Smooth muscle cell of the brain vasculature (primary cell): ENCODE results near the gene PCK1.

Source experiments
- DNase-seq: peaks from one replicate; pipeline ENCODE4 v3.0.0-alpha.2; 2012; ENCODE audit warnings: low read depth, low spot score

Gene PCK1

GRCh38 chr20:57576002-57576401, 15.1 kb downstream of the PCK1 start:
- DNase-seq, result no peak

- DNase-seq, result no peak
Measured at GRCh38 chr20:57576617-57577550, 16.0 kb downstream of the PCK1 start.

- no peak for DNase-seq
Measured at GRCh38 chr20:57577679-57578475, 17.0 kb downstream of the PCK1 start.

- DNase-seq, result no peak
Measured at GRCh38 chr20:57578476-57579165, 17.7 kb downstream of the PCK1 start.

DNA sequence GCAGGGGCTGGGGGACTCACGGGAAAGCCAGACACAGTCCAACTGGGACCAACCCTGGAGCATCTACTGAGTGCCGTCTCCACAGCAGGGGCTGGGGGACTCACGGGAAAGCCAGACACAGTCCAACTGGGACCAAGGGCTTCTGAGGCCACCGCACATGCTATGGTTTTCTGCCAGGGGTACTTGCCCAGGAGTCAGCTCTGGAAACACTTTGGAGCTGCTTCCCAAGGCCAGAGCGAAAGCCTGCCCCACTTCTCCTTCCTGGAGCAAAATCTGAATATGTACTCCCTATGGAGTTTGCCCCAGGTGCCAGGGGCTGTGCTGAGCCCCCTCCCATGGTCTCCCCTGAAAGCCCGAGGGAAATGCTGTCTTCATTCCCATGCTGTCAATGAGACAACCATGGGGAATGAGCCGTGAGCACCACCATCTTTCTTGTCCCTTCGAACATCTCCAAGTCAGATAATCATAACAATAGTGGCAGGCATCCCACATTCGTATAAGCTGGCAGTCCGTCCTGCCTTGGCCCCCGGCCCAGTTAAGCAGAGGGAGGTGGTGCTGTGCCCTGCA, 18.5 kb downstream of the PCK1 start:
- DNase-seq, result no peak

GRCh38 chr20:57579898-57580447, 19.1 kb downstream of the PCK1 start:
- DNase-seq, result no peak

- DNase-seq, result no peak
Measured at GRCh38 chr20:57580478-57581201, 19.7 kb downstream of the PCK1 start.

- no peak for DNase-seq
Measured at GRCh38 chr20:57581202-57582028, 20.5 kb downstream of the PCK1 start.

DNA sequence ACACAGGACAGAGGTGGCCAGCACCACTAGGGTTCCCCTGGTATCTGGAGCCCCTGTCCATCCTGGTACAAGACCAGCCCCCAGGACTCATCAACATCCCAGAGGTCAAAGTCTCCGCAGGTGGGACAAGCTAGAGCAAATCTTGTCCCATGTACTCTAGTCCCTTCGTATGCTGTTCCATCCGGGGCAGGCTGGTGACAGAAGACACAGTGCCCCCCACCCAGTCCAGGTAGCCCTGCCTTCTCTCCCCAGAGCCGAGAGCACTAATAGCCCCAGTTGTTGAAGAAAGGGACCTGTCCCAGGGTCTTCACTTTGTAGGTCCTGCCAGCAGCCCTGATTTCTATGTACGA, 21.1 kb downstream of the PCK1 start:
- DNase-seq, result no peak

DNA sequence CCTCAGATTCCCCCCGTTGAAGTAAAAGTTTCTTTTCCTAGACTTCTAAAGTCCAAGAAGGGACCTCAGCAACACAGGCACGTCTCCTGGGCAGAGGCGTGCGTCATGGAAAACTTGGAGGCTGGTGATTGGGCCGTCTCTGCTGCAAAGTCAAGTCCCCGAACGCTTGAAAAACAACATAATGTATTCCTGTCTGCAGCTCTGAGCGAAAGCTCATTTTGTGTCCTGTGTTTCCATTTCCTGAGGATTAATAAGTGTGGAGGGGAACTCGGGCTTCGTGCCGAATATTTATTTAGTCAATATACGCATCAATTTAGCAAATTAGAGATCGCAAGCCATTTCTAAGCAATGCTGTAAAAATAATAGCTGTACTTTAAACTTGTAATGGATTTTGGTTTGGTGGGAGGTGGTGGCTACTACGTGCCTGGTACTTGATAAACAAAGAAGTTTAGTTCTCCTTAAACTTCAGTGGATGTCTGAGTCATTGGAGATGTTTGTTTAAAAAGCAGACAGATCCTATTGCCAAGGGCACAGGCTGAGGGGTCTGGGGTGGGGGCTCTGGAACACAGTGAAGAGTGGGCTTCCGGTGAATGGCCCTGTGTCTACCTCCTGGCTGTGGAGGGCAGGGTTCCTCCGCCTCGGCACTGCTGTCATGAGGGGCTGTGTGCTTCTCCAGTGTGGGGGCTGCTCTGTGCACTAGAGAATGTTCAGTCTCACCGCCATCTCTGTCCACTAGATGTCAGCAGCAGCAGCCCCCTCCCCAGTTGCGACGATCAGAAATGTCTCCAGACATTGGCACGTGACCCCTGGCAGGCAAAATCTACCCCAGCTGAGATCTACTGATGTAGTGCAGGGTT, 21.8 kb downstream of the PCK1 start:
- DNase-seq, result peak; percentile 54

GRCh38 chr20:57583289-57584257, 22.7 kb downstream of the PCK1 start:
- no peak for DNase-seq

GRCh38 chr20:57584768-57585461, 24.0 kb downstream of the PCK1 start:
- DNase-seq, result no peak

GRCh38 chr20:57585466-57586213, 24.7 kb downstream of the PCK1 start:
- DNase-seq, result no peak

DNA sequence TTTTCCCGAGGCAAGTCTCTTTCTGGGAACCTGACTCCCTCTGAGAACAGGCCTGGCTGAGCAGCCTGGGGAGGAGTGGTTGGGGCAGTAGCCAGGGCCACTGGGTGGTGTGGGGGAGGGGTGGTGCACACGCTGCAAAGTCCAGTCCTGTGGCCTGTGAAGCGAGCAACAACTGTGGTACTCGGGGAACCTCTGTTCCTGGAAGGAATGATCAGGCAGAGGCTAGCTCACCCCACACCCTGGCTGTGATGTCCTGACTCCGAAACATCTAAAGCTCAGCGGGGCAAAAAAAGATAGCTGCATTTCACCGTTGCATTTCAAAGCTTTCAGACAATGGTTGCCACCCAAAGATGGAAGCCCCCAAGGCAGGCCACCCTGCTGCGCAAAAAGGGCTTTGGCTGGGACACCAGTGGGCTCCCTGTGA, 25.5 kb downstream of the PCK1 start:
- DNase-seq, result no peak

GRCh38 chr20:57586943-57587277, 26.0 kb downstream of the PCK1 start:
- no peak for DNase-seq

DNA sequence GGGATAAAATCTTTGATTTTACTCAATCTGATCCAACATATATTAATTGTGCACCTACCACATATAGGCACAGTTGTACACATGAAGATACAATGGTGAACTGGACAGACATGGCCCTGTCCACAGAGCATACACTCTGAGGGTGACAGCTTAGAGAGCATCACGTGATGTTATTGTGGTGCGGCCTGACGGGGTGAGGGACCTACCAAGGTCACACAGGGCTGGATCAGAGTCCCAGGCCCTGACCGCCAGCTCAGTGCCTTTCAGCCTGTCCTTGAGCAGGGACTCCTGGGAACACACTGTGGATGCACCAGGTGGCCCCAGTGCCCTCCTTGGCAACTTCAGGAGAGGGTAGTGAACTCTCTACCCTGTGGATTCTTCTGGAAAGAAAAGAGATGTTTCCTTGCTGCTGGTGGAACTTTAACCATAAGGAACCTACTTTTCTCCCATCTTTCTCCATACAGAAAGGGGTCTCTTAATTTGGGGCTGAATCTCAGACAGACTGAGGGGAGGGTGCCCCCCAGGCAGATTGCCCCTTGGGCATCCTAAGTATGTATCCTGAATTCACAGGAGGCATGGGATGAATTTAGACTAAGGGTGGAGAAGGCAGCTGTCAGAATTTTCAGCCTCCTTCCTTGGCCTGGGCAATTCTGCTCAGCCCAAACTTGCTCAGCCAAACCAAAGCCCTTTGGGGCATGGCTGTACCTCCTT, 26.5 kb downstream of the PCK1 start:
- DNase-seq, result no peak
